HepG2 (cell line): Measurements from ENCODE around the gene ERCC2. TPM values are rescaled to one million over a fixed set of nuclear protein-coding genes. Genes with fewer than 3 reads are reported as not detected.

Experiments used
- FOSL2 ChIP-seq: sonication (generic); formaldehyde crosslinking; IDR thresholded peaks from 2 replicates; pipeline ENCODE4 v1.4.0; 2020; ENCODE audit warnings: missing genetic modification reagents
- HOMEZ ChIP-seq: IDR thresholded peaks from 2 replicates; pipeline ENCODE4 v1.6.1; 2016; ENCODE audit warnings: low read depth
- IRF9 ChIP-seq: sonication (generic); formaldehyde crosslinking; IDR thresholded peaks from 2 replicates; pipeline ENCODE4 v1.8.0; 2022; ENCODE audit warnings: missing genetic modification reagents, mild to moderate bottlenecking, borderline replicate concordance
- SIN3A ChIP-seq: IDR thresholded peaks from 2 replicates; pipeline ENCODE4 v1.6.1; 2011; ENCODE audit warnings: low read depth, mild to moderate bottlenecking, control low read depth, low read length, borderline replicate concordance
- THAP8 ChIP-seq: sonication (generic); formaldehyde crosslinking; IDR thresholded peaks from 2 replicates; pipeline ENCODE4 v1.5.1; 2020; ENCODE audit warnings: missing genetic modification reagents, mild to moderate bottlenecking, borderline replicate concordance
- TP53 ChIP-seq: sonication (generic); formaldehyde crosslinking; conservative IDR thresholded peaks from 2 replicates; pipeline ENCODE4 v1.4.0; 2020; ENCODE audit warnings: missing genetic modification reagents
- XBP1 ChIP-seq: sonication (generic); formaldehyde crosslinking; IDR thresholded peaks from 2 replicates; pipeline ENCODE4 v1.5.0; 2020; ENCODE audit warnings: missing genetic modification reagents
- ZBED4 ChIP-seq: sonication (generic); formaldehyde crosslinking; IDR thresholded peaks from 2 replicates; pipeline ENCODE4 v1.4.0; 2020; ENCODE audit warnings: missing genetic modification reagents, borderline replicate concordance
- ZMAT3 ChIP-seq: sonication (generic); formaldehyde crosslinking; conservative IDR thresholded peaks from 2 replicates; pipeline ENCODE4 v1.7.0; 2021; ENCODE audit warnings: missing genetic modification reagents
- ZMYM4 ChIP-seq: sonication (generic); formaldehyde crosslinking; IDR thresholded peaks from 2 replicates; pipeline ENCODE4 v1.8.1; 2023; ENCODE audit warnings: mild to moderate bottlenecking, missing genetic modification reagents
- ZNF276 ChIP-seq: sonication (generic); formaldehyde crosslinking; IDR thresholded peaks from 2 replicates; pipeline ENCODE4 v1.4.0; 2020; ENCODE audit warnings: mild to moderate bottlenecking, low read depth, missing genetic modification reagents
- ZNF770 ChIP-seq: sonication (generic); formaldehyde crosslinking; IDR thresholded peaks from 2 replicates; pipeline ENCODE4 v1.5.0; 2020; ENCODE audit warnings: mild to moderate bottlenecking, missing genetic modification reagents
- polyA plus RNA-seq, 8 experiments: library from polyadenylated mRNA; depleted of rRNA in 3 of 8; stranded (reverse) in 7 of 8; unstranded in 1 of 8; fragments of >200 nt; fragmentation: Illumina TruSeq in 4 of 8; extraction: Trizol in 4 of 8; gene quantifications; 2 replicates each; pipeline versions ENCODE4 v1.2.1 to v1.2.3, GENCODE V29; 2011 to 2016; ENCODE audit warnings: low read depth in 4 of 8, missing spikeins in 1 of 8, mixed read lengths in 1 of 8; ENCODE audit not compliant: insufficient read depth in 1 of 8
- total RNA-seq, 5 experiments: library from RNA; depleted of rRNA; stranded (reverse); fragments of >200 nt; fragmentation: Illumina TruSeq; extraction: Trizol; gene quantifications; 2 replicates each; pipeline ENCODE4 v1.2.3, GENCODE V29; 2016; ENCODE audit warnings: low read depth in 1 of 5

Gene ERCC2
- total and polyA plus RNA-seq, 2 of the 13 experiments (the other 11 are each of a cell fraction or from before 2014, with no cell fraction given): 25.4 to 49.2 TPM

- TF ChIP-seq HOMEZ (CRISPR knock-in tag) (no peak), FOSL2 (CRISPR knock-in tag) (peak; percentile 51; the same call in 1 of the 2 replicates), THAP8 (CRISPR knock-in tag) (no peak), XBP1 (CRISPR knock-in tag) (no peak), ZNF770 (CRISPR knock-in tag) (no peak), ZNF276 (no peak), ZBED4 (CRISPR knock-in tag) (no peak), ZMAT3 (CRISPR knock-in tag) (0 out of 2 replicates have a peak, but pooled peaks have one; percentile 68), IRF9 (CRISPR knock-in tag) (peak; percentile 42; the same call in 1 of the 2 replicates), SIN3A (peak; percentile 95; the same call in 1 of the 2 replicates), ZMYM4 (peak; percentile 61), TP53 (CRISPR knock-in tag) (no peak)
These were observed 36.1 kb upstream of the ERCC2 start, which contains the start of gene POLR1G (continued) for GRCh38 chr19:45406226-45407090.
